HepG2 (cell line): ENCODE results near the gene PLEKHD1. TPM values are rescaled to one million over a fixed set of nuclear protein-coding genes. Genes with fewer than 3 reads are reported as not detected.

Source experiments
- ATAC-seq: fragments of 200-7000 bp; cut with Tn5 transposase; 3 replicates; pipeline ENCODE4 v1.9.1; 2020; ENCODE audit warnings: mild to moderate bottlenecking, moderate library complexity
- BruUV-seq: library from RNA; stranded (reverse); fragments of 400-500 nt; replicated peaks from 2 replicates; lab custom pipeline; 2021; lab: Mats Ljungman, UMichigan
- CTCF ChIA-PET: fragments of 300-600 bp; formaldehyde crosslinking; extraction: SDS; loops from one replicate; lab custom pipeline; 2021; ENCODE audit warnings: low total read pairs, inconsistent platforms, low intra/inter-chr PET ratio; lab: Yijun Ruan, JAX
- POLR2A ChIA-PET: fragments of 350-600 bp; sonication (Branson Sonifier 250); formaldehyde crosslinking; loops from one replicate; lab custom pipeline; 2020; ENCODE audit warnings: antibody characterized with exemption, inconsistent platforms; lab: Yijun Ruan, JAX
- DNase-seq: peaks from one replicate; pipeline ENCODE4 v3.0.0-alpha.2; 2015; ENCODE audit warnings: low spot score
- FAIRE-seq: peaks from 3 replicates; lab custom pipeline; 2011; peaks lifted over from hg19 to GRCh38; lab: Jason Lieb, UNC
- H2AFZ ChIP-seq: one replicate; pipeline ENCODE4 v1.6.1; 2011; ENCODE audit warnings: low read length, inconsistent platforms
- H3K27ac ChIP-seq: fragments of 300-600 bp; 3 replicates; pipeline ENCODE4 v1.8.0; 2011; ENCODE audit warnings: mixed run types, mild to moderate bottlenecking, mixed read lengths, low read length, inconsistent platforms; ENCODE audit not compliant: insufficient read depth; ENCODE audit errors: extremely low read length
- H3K27me3 ChIP-seq, 2 experiments: fragments of 200-600 bp in 1 of 2; 2 replicates in 1 of 2; 3 replicates in 1 of 2; pipeline versions ENCODE4 v1.6.0 to v1.8.0; 2011; ENCODE audit warnings: low read length in 2 of 2, mild to moderate bottlenecking in 2 of 2, moderate library complexity in 2 of 2, inconsistent platforms in 1 of 2; ENCODE audit not compliant: insufficient read depth in 2 of 2, control insufficient read depth in 1 of 2
- H3K36me3 ChIP-seq, 2 experiments: fragments of 200-600 bp in 1 of 2; replicated peaks in 1 of 2; 2 replicates in 1 of 2; 3 replicates in 1 of 2; pipeline versions ENCODE4 v1.5.1 to v1.8.0; 2011; ENCODE audit warnings: low read length in 2 of 2, inconsistent platforms in 1 of 2; ENCODE audit not compliant: insufficient read depth in 2 of 2, control insufficient read depth in 1 of 2
- H3K4me1 ChIP-seq: 2 replicates; pipeline ENCODE4 v1.5.1; 2012; ENCODE audit warnings: low read length, inconsistent platforms; ENCODE audit not compliant: insufficient read depth
- H3K4me2 ChIP-seq: 2 replicates; pipeline ENCODE4 v1.6.0; 2011; ENCODE audit warnings: low read depth, low read length, inconsistent platforms
- H3K4me3 ChIP-seq, 3 experiments: fragments of 200-600 bp in 1 of 3; sonication (generic), shearing (Covaris generic) in 1 of 3; replicated peaks in 1 of 3; 2 replicates each; pipeline ENCODE4 v1.5.1; 2011 to 2016; ENCODE audit warnings: low read length in 3 of 3, inconsistent platforms in 2 of 3, low read depth in 2 of 3, mild to moderate bottlenecking in 2 of 3, control low read depth in 1 of 3, mixed read lengths in 1 of 3; ENCODE audit not compliant: insufficient read depth in 1 of 3
- H3K79me2 ChIP-seq: one replicate; pipeline ENCODE4 v1.6.1; 2011; ENCODE audit warnings: low read length, inconsistent platforms; ENCODE audit not compliant: insufficient read depth
- H3K9ac ChIP-seq: 2 replicates; pipeline ENCODE4 v1.6.0; 2011; ENCODE audit warnings: mild to moderate bottlenecking, low read depth, low read length, inconsistent platforms; ENCODE audit not compliant: insufficient read depth
- H3K9me3 ChIP-seq: 2 replicates; pipeline ENCODE4 v1.5.1; 2012; ENCODE audit warnings: mild to moderate bottlenecking, low read length
- H4K20me1 ChIP-seq: 2 replicates; pipeline ENCODE4 v1.6.0; 2011; ENCODE audit warnings: inconsistent platforms, mild to moderate bottlenecking, low read length, moderate library complexity; ENCODE audit not compliant: insufficient read depth
- HMG20B ChIP-seq: conservative IDR thresholded peaks from 2 replicates; pipeline ENCODE4 v1.6.1; 2016; ENCODE audit warnings: missing genetic modification reagents, missing compliant biosample characterization
- HOXA9 ChIP-seq: sonication (generic); formaldehyde crosslinking; IDR thresholded peaks from 2 replicates; pipeline ENCODE4 v1.8.1; 2022; ENCODE audit warnings: missing genetic modification reagents, mild to moderate bottlenecking, moderate library complexity, borderline replicate concordance
- IKZF1 ChIP-seq: fragments of 450-650 bp; IDR thresholded peaks from 2 replicates; pipeline ENCODE4 v1.7.1; 2016
- ISL2 ChIP-seq: sonication (generic); formaldehyde crosslinking; IDR thresholded peaks from 2 replicates; pipeline ENCODE4 v1.5.0; 2020; ENCODE audit warnings: missing genetic modification reagents
- KAT2B ChIP-seq: fragments of 150-350 bp; IDR thresholded peaks from 2 replicates; pipeline ENCODE4 v1.6.1; 2014; ENCODE audit warnings: low read depth, low read length, borderline replicate concordance
- MAZ ChIP-seq, 2 experiments: sonication (generic) in 1 of 2; formaldehyde crosslinking in 1 of 2; IDR thresholded peaks; 2 replicates each; pipeline versions ENCODE4 v1.5.0 to v1.6.1; 2012 to 2020; ENCODE audit warnings: low read depth in 2 of 2, mild to moderate bottlenecking in 2 of 2, borderline replicate concordance in 1 of 2, improper control_type of control experiment in 1 of 2, low read length in 1 of 2, missing genetic modification reagents in 1 of 2, moderate library complexity in 1 of 2
- RBM22 ChIP-seq: fragments of 200-400 bp; formaldehyde crosslinking; optimal IDR thresholded peaks from 2 replicates; pipeline ENCODE3; 2017; ENCODE audit warnings: mild to moderate bottlenecking, low read length, moderate library complexity
- RFX1 ChIP-seq: fragments of 450-650 bp; IDR thresholded peaks from 2 replicates; pipeline ENCODE4 v1.6.1; 2017
- SNRNP70 ChIP-seq: fragments of 200-400 bp; formaldehyde crosslinking; IDR thresholded peaks from 2 replicates; pipeline ENCODE4 v1.6.1; 2017; ENCODE audit warnings: mild to moderate bottlenecking, low read depth, low read length, moderate library complexity
- ZNF10 ChIP-seq: sonication (generic); formaldehyde crosslinking; IDR thresholded peaks from 2 replicates; pipeline ENCODE4 v1.4.0; 2020; ENCODE audit warnings: mild to moderate bottlenecking, low read depth, missing genetic modification reagents, borderline replicate concordance
- ZNF235 ChIP-seq: sonication (generic); formaldehyde crosslinking; IDR thresholded peaks from 2 replicates; pipeline ENCODE4 v1.8.1; 2023; ENCODE audit warnings: mild to moderate bottlenecking, missing genetic modification reagents, borderline replicate concordance
- ZNF282 ChIP-seq: fragments of 450-650 bp; IDR thresholded peaks from 2 replicates; pipeline ENCODE4 v1.6.1; 2018; ENCODE audit not compliant: partially characterized antibody
- ZNF296 ChIP-seq: sonication (generic); formaldehyde crosslinking; conservative IDR thresholded peaks from 2 replicates; pipeline ENCODE4 v1.5.0; 2020; ENCODE audit warnings: mild to moderate bottlenecking, missing genetic modification reagents
- ZNF570 ChIP-seq: sonication (generic); formaldehyde crosslinking; IDR thresholded peaks from 2 replicates; pipeline ENCODE4 v1.4.0; 2020; ENCODE audit warnings: mild to moderate bottlenecking, missing genetic modification reagents, borderline replicate concordance
- WGBS: methylation state at CpG from one replicate; pipeline ENCODE4 v1.1.6; 2017; ENCODE audit warnings: low lambda C conversion rate; 5-methylcytosine and 5-hydroxymethylcytosine counted together
- in situ Hi-C: cut with HindIII; loops from 2 replicates; pipeline ENCODE4 v1.10.0; 2017; ENCODE audit warnings: low pct_unique_long_range_greater_than_20kb; ENCODE audit not compliant: extremely low pct_ligation_motif_present
- intact Hi-C: fragments of 100-400 bp; cut with micrococcal nuclease; formaldehyde crosslinking; loops from one replicate; pipeline ENCODE4 v1.10.0; 2022; ENCODE audit not compliant: unreplicated experiment
- polyA plus RNA-seq, 8 experiments: library from polyadenylated mRNA; depleted of rRNA in 3 of 8; stranded (reverse) in 7 of 8; unstranded in 1 of 8; fragments of >200 nt; fragmentation: Illumina TruSeq in 4 of 8; extraction: Trizol in 4 of 8; gene quantifications; 2 replicates each; pipeline versions ENCODE4 v1.2.1 to v1.2.3, GENCODE V29; 2011 to 2016; ENCODE audit warnings: low read depth in 4 of 8, missing spikeins in 1 of 8, mixed read lengths in 1 of 8; ENCODE audit not compliant: insufficient read depth in 1 of 8
- total RNA-seq, 5 experiments: library from RNA; depleted of rRNA; stranded (reverse); fragments of >200 nt; fragmentation: Illumina TruSeq; extraction: Trizol; gene quantifications; 2 replicates each; pipeline ENCODE4 v1.2.3, GENCODE V29; 2016; ENCODE audit warnings: low read depth in 1 of 5
- TF ChIP-seq, protein P1 (sequence below): sonication (generic); formaldehyde crosslinking; IDR thresholded peaks from 2 replicates; pipeline ENCODE4 v1.4.0; 2020; ENCODE audit warnings: missing genetic modification reagents
- TF ChIP-seq, protein P2 (sequence below): sonication (generic); formaldehyde crosslinking; IDR thresholded peaks from 2 replicates; pipeline ENCODE4 v1.4.0; 2020; ENCODE audit warnings: mild to moderate bottlenecking, missing genetic modification reagents
- TF ChIP-seq, protein P3 (sequence below): sonication (generic); formaldehyde crosslinking; IDR thresholded peaks from 2 replicates; pipeline ENCODE4 v1.8.0; 2022; ENCODE audit warnings: low read depth, missing genetic modification reagents

PLEKHD1 gene
- total and polyA plus RNA-seq, 2 of the 13 experiments (the other 11 are each of a cell fraction or from before 2014, with no cell fraction given), result 0.01 TPM; not detected in 1

DNA sequence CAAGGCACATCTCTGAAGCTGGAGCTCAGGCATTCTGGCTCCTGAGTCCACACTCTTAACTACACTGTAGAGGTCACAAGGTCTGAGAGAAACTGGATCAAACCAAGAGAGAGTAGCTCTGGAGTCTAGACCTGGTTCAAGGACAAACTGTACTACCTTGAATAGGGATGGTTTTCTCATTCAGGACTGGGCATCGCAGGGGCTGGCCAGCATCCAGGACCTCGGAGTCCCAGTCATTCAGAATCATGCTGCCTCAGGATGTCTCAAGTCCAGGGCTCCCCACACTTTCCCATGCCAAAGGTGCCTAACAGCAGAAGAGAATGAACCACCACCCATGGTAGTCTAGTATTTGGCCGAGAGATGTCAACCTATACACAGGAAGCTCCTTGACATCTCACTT lies 13.1 kb upstream of the PLEKHD1 start:
- Histone ChIP-seq H3K4me3 (no peak overlapping the region), H3K79me2 (no peaks in the 10 kb centered on the region), H2AFZ (no peak overlapping the region), H4K20me1 (no peaks in the 10 kb centered on the region), H3K9ac (no peak overlapping the region), H3K4me2 (no peak overlapping the region), H3K4me1 (no peaks in the 10 kb centered on the region), H3K36me3 (no peaks in the 10 kb centered on the region), H3K9me3 (no peaks in the 10 kb centered on the region), H3K27ac (no peak overlapping the region), H3K27me3 (no peaks in the 10 kb centered on the region)
- in situ Hi-C loops, result no loop called here
- BruUV-seq, result no TSS peak
- DNase-seq (no peak), FAIRE-seq (no peak), ATAC-seq (no peak)
- intact Hi-C loops, result no loop called here
- TF ChIP-seq KAT2B, result no peak
- no peak for TF ChIP-seq MAZ (IDR thresholded peaks at IDR 0.05; ENCODE audit: borderline replicate concordance, low read depth, low read length)
- no peak for TF ChIP-seq MAZ (CRISPR knock-in tag; IDR thresholded peaks at IDR 0.05; ENCODE audit: low read depth)
- TF ChIP-seq, protein P1, sequence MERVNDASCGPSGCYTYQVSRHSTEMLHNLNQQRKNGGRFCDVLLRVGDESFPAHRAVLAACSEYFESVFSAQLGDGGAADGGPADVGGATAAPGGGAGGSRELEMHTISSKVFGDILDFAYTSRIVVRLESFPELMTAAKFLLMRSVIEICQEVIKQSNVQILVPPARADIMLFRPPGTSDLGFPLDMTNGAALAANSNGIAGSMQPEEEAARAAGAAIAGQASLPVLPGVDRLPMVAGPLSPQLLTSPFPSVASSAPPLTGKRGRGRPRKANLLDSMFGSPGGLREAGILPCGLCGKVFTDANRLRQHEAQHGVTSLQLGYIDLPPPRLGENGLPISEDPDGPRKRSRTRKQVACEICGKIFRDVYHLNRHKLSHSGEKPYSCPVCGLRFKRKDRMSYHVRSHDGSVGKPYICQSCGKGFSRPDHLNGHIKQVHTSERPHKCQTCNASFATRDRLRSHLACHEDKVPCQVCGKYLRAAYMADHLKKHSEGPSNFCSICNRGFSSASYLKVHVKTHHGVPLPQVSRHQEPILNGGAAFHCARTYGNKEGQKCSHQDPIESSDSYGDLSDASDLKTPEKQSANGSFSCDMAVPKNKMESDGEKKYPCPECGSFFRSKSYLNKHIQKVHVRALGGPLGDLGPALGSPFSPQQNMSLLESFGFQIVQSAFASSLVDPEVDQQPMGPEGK (CRISPR knock-in tag), result no peak
- TF ChIP-seq RFX1, result no peak
- TF ChIP-seq HMG20B (CRISPR knock-in tag), result no peak
- CTCF ChIA-PET, result no interaction called here
- WGBS, result 67% methylated on average over 3 of the region's 3 CpGs
- POLR2A ChIA-PET, result no interaction called here

DNA sequence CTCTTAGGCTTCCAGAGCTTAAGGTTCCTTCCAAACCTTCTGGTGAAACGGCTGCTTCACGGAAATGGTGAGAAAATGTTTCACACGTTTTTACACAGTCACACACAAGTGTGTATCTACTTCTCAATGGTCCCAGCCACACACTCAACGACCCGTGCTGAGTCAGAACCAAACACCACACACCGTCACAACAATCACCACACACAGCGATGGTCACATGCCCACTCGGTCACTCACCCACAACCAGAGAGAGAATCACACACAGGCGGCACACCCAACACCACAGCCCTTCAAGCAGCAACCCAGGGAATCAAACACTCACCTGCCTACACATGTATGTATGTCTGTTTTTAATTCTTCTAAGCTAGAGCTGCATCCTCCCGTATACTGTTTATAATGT lies 12.6 kb upstream of the PLEKHD1 start:
- no peaks in the 10 kb centered on the region for H4K20me1 ChIP-seq
- H3K79me2 ChIP-seq, result no peaks in the 10 kb centered on the region
- TF ChIP-seq ZNF282, result no peak
- TF ChIP-seq, protein P2, sequence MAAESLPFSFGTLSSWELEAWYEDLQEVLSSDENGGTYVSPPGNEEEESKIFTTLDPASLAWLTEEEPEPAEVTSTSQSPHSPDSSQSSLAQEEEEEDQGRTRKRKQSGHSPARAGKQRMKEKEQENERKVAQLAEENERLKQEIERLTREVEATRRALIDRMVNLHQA (CRISPR knock-in tag), result no peak
- TF ChIP-seq RBM22, result no peak
- TF ChIP-seq ZNF570 (CRISPR knock-in tag), result no peak
- TF ChIP-seq IKZF1, result no peak
- TF ChIP-seq ZNF296 (CRISPR knock-in tag), result no peak
- TF ChIP-seq SNRNP70, result no peak
- TF ChIP-seq ZNF235 (CRISPR knock-in tag), result no peak
- TF ChIP-seq HOXA9, result no peak
- TF ChIP-seq, protein P3, sequence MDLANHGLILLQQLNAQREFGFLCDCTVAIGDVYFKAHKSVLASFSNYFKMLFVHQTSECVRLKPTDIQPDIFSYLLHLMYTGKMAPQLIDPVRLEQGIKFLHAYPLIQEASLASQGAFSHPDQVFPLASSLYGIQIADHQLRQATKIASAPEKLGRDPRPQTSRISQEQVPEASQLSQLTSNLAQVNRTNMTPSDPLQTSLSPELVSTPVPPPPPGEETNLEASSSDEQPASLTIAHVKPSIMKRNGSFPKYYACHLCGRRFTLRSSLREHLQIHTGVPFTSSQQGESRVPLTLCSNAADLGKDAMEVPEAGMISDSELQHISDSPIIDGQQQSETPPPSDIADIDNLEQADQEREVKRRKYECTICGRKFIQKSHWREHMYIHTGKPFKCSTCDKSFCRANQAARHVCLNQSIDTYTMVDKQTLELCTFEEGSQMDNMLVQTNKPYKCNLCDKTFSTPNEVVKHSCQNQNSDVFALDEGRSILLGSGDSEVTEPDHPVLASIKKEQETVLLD (CRISPR knock-in tag), result no peak
- TF ChIP-seq ZNF10 (CRISPR knock-in tag), result no peak
- no peak for TF ChIP-seq ISL2 (CRISPR knock-in tag)
- ChIA-PET CTCF (no interaction called here), POLR2A (no interaction called here)
- no TSS peak for BruUV-seq
- H2AFZ ChIP-seq, result no peak overlapping the region
- no peak overlapping the region for H3K4me3 ChIP-seq
- no peaks in the 10 kb centered on the region for H3K27me3 ChIP-seq
- H3K27ac ChIP-seq, result no peak overlapping the region
- FAIRE-seq (no peak), ATAC-seq (no peak), DNase-seq (no peak)
- no peak overlapping the region for H3K4me2 ChIP-seq
- 68% methylated on average over 10 of the region's 10 CpGs for WGBS
- no peaks in the 10 kb centered on the region for H3K4me1 ChIP-seq
- no peaks in the 10 kb centered on the region for H3K36me3 ChIP-seq
- no peaks in the 10 kb centered on the region for H3K9me3 ChIP-seq
- H3K9ac ChIP-seq, result no peak overlapping the region
- intact Hi-C loops, result no loop called here
- in situ Hi-C loops, result no loop called here
